ENCODE data around the gene TTLL4. TPM values are rescaled to one million over a fixed set of nuclear protein-coding genes. Genes with fewer than 3 reads are reported as not detected.

The TTLL4 gene
- total RNA-seq, 1 experiment from 2014 or later = 57.1 TPM

DNA sequence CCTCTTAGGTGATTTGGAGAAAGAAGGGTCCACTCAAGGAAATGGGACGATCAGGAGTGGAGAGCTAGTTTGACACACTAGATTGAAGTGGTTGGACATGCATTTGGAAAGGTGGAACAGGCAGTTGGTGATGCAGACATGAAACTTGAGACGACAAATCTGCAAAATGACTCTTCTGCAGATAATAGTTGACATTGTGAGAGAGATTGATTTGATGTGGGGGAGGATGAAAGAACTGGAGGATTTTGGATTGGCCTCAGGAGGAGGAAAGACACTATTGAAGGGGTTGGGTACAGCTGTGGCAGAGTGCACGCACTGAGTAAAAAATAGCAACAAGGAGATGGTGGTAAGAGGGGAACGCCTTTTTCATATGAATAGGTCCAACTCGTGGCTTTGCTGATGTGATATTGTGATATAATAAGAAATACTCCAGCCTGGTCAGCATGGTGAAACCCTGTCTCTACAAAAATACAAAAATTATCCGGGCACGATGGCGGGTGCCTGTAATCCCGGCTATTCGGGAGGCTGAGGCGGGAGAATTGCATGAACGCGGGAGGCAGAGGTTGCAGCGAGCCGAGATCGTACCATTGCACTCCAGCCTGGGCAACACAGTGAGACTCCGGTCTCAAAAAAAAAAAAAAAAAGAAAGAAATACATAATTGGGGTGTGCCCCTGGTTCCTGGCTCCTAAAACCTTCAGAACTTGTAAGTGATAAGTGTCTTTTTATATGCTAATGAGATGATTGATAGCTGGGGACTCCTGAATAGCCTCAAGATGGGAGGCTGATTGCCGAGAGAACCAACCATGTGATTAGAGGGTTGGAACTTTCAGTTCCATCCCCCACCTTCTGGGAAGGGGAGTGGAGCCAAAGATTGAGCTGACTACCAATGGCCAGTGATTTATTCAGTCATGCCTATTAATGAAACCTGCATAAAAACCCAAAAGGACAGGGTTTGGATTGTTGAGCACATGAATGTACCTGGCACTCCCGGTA is 9.7 kb downstream of the TTLL4 start:
- H3K79me2 ChIP-seq (ENCODE audit: low read depth) = peaks cover 90% of the 10 kb centered on the region
- no peak overlapping the region for H3K4me3 ChIP-seq
- ChIA-PET POLR2A (ENCODE audit: unreplicated experiment) (no interaction called here), CTCF (no interaction called here)
- H3F3A ChIP-seq (ENCODE audit: insufficient read depth, low read depth) = peaks cover 23% of the 10 kb centered on the region
- intact Hi-C loops (cut with micrococcal nuclease; ENCODE audit: unreplicated experiment) = no loop called here
- TF ChIP-seq EZH2 (IDR thresholded peaks at IDR 0.05; ENCODE audit: low read depth) = no peak
- TF ChIP-seq, protein P1, sequence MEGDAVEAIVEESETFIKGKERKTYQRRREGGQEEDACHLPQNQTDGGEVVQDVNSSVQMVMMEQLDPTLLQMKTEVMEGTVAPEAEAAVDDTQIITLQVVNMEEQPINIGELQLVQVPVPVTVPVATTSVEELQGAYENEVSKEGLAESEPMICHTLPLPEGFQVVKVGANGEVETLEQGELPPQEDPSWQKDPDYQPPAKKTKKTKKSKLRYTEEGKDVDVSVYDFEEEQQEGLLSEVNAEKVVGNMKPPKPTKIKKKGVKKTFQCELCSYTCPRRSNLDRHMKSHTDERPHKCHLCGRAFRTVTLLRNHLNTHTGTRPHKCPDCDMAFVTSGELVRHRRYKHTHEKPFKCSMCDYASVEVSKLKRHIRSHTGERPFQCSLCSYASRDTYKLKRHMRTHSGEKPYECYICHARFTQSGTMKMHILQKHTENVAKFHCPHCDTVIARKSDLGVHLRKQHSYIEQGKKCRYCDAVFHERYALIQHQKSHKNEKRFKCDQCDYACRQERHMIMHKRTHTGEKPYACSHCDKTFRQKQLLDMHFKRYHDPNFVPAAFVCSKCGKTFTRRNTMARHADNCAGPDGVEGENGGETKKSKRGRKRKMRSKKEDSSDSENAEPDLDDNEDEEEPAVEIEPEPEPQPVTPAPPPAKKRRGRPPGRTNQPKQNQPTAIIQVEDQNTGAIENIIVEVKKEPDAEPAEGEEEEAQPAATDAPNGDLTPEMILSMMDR (conservative IDR thresholded peaks at IDR 0.05) = no peak
- H4K20me1 ChIP-seq (ENCODE audit: insufficient read depth) = peaks cover 20% of the 10 kb centered on the region; the same call in 1 of the 2 replicates
- H3K4me1 ChIP-seq (replicated peaks; ENCODE audit: insufficient read depth) = peaks cover 18% of the 10 kb centered on the region
- DNase-seq = no peak
- no peaks in the 10 kb centered on the region for H3K27me3 ChIP-seq (ENCODE audit: insufficient read depth, low read depth)
- H3K9me3 ChIP-seq (ENCODE audit: insufficient read depth, low read depth) = peaks cover 2% of the 10 kb centered on the region; the same call in 1 of the 2 replicates
- peaks cover 10% of the 10 kb centered on the region for H3K36me3 ChIP-seq (ENCODE audit: low read depth)
- H3K27ac ChIP-seq = no peak overlapping the region
- no peak overlapping the region for H3K4me2 ChIP-seq
- H2AFZ ChIP-seq = no peak overlapping the region
- no peaks in the 10 kb centered on the region for H3K9me2 ChIP-seq (ENCODE audit: insufficient read depth)
- BruUV-seq (replicated peaks) = no TSS peak

DNA sequence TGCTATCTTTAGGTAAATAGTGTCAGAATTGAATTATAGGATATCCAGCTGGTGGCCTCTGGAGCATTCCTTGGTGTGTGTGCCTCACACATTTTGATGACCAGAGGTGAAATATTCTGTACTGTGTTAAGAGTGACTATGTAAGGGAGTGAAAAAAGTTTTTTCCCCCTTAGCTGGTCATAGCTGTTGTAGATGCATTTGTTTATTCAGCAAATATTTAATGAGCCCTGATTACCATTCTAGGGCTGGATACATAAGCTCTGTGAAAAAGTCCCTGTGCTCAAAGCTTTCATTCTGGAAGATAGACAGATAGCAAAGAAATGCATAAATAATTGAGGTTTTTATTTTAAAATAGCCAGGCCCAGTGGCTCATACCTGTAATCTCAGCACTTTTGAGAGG is 10.9 kb downstream of the TTLL4 start:
- TF ChIP-seq EZH2 (IDR thresholded peaks at IDR 0.05; ENCODE audit: low read depth) = no peak
- TF ChIP-seq, protein P1 (conservative IDR thresholded peaks at IDR 0.05) = no peak
- no TSS peak for BruUV-seq (replicated peaks)
- Histone ChIP-seq H3K9me2 (ENCODE audit: insufficient read depth) (no peaks in the 10 kb centered on the region), H3K9me3 (ENCODE audit: insufficient read depth, low read depth) (peaks cover 11% of the 10 kb centered on the region; the same call in 1 of the 2 replicates), H3F3A (ENCODE audit: insufficient read depth, low read depth) (peaks cover 29% of the 10 kb centered on the region), H3K4me2 (no peak overlapping the region), H3K27me3 (ENCODE audit: insufficient read depth, low read depth) (no peaks in the 10 kb centered on the region), H3K36me3 (ENCODE audit: low read depth) (peaks cover 13% of the 10 kb centered on the region), H4K20me1 (ENCODE audit: insufficient read depth) (peaks cover 20% of the 10 kb centered on the region; the same call in 1 of the 2 replicates), H3K4me3 (no peak overlapping the region), H3K4me1 (replicated peaks; ENCODE audit: insufficient read depth) (peaks cover 17% of the 10 kb centered on the region), H3K27ac (no peak overlapping the region), H2AFZ (no peak overlapping the region), H3K79me2 (ENCODE audit: low read depth) (peaks cover 92% of the 10 kb centered on the region)
- intact Hi-C loops (cut with micrococcal nuclease; ENCODE audit: unreplicated experiment) = no loop called here
- ChIA-PET POLR2A (ENCODE audit: unreplicated experiment) (interaction anchor here (0.6 kb wide), 1 partner anchor 66 kb away, joined by 3 read pairs; no protein-coding TSS in a partner anchor), CTCF (interaction anchor here (0.6 kb wide), 1 partner anchor 15 kb away, joined by 3 read pairs; no protein-coding TSS in a partner anchor)
- DNase-seq = no peak

DNA sequence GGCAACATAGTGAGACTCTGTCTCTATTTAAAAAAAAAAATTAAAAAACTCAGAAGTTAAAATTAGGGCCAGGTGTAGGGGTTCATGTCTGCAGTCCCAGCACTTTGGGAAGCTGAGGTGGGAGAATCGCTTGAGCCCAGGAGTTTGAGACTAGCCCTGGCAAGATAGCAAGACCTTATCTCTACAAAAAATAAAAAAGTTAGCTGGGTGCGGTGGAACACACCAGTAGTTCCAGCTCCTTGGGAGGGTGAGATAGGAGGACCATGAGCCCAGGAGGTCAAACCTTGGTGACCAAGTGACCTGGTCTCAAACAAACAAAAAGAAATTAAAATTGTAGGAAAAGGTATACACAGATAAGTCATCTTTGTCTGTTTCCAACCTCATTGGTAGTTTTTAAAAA is 11.3 kb downstream of the TTLL4 start:
- ChIA-PET CTCF (interaction anchor here (0.6 kb wide), 1 partner anchor 14 kb away, joined by 3 read pairs; no protein-coding TSS in a partner anchor), POLR2A (ENCODE audit: unreplicated experiment) (interaction anchor here (0.6 kb wide), 1 partner anchor 66 kb away, joined by 3 read pairs; no protein-coding TSS in a partner anchor)
- peaks cover 94% of the 10 kb centered on the region for H3K79me2 ChIP-seq (ENCODE audit: low read depth)
- H3K9me3 ChIP-seq (ENCODE audit: insufficient read depth, low read depth) = peaks cover 11% of the 10 kb centered on the region; the same call in 1 of the 2 replicates
- peaks cover 33% of the 10 kb centered on the region for H3F3A ChIP-seq (ENCODE audit: insufficient read depth, low read depth)
- H3K4me1 ChIP-seq (replicated peaks; ENCODE audit: insufficient read depth) = peaks cover 13% of the 10 kb centered on the region
- TF ChIP-seq EZH2 (IDR thresholded peaks at IDR 0.05; ENCODE audit: low read depth) = no peak
- TF ChIP-seq, protein P1 (conservative IDR thresholded peaks at IDR 0.05) = no peak
- no peaks in the 10 kb centered on the region for H3K9me2 ChIP-seq (ENCODE audit: insufficient read depth)
- H3K36me3 ChIP-seq (ENCODE audit: low read depth) = peaks cover 13% of the 10 kb centered on the region
- intact Hi-C loops (cut with micrococcal nuclease; ENCODE audit: unreplicated experiment) = no loop called here
- H3K4me3 ChIP-seq = no peak overlapping the region
- H3K27me3 ChIP-seq (ENCODE audit: insufficient read depth, low read depth) = no peaks in the 10 kb centered on the region
- BruUV-seq (replicated peaks) = no TSS peak
- no peak overlapping the region for H2AFZ ChIP-seq
- DNase-seq = no peak
- no peak overlapping the region for H3K4me2 ChIP-seq
- no peak overlapping the region for H3K27ac ChIP-seq
- peaks cover 20% of the 10 kb centered on the region; the same call in 1 of the 2 replicates for H4K20me1 ChIP-seq (ENCODE audit: insufficient read depth)
